MM.1S (cell line): ENCODE data around the gene ORC5.

Experiments used
- DNase-seq: peaks from one replicate; pipeline ENCODE4 v3.0.0-alpha.2; 2015
- H2AFZ ChIP-seq: fragments of 300-600 bp; sonication (generic); 2 replicates; pipeline ENCODE4 v1.6.0; 2016; ENCODE audit warnings: antibody characterized with exemption, low read length
- H3F3A ChIP-seq: fragments of 300-600 bp; sonication (generic); 2 replicates; pipeline ENCODE4 v1.6.1; 2016; ENCODE audit warnings: mild to moderate bottlenecking, antibody characterized with exemption, low read length, moderate library complexity, mixed read lengths; ENCODE audit not compliant: insufficient read depth
- H3K27ac ChIP-seq: fragments of 300-600 bp; sonication (generic); 2 replicates; pipeline ENCODE4 v1.5.1; 2016; ENCODE audit warnings: mild to moderate bottlenecking, low read length
- H3K27me3 ChIP-seq: fragments of 300-600 bp; sonication (generic); replicated peaks from 2 replicates; pipeline ENCODE4 v1.6.0; 2016; ENCODE audit warnings: low read length; ENCODE audit not compliant: insufficient read depth
- H3K36me3 ChIP-seq: fragments of 300-600 bp; sonication (generic); replicated peaks from 2 replicates; pipeline ENCODE4 v1.6.1; 2016; ENCODE audit warnings: mild to moderate bottlenecking, low read length, mixed read lengths; ENCODE audit not compliant: insufficient read depth
- H3K4me1 ChIP-seq: fragments of 300-600 bp; sonication (generic); 2 replicates; pipeline ENCODE4 v1.6.1; 2016; ENCODE audit warnings: low read length, mixed read lengths
- H3K4me2 ChIP-seq: fragments of 300-600 bp; sonication (generic); 2 replicates; pipeline ENCODE4 v1.6.0; 2016; ENCODE audit warnings: low read depth, low read length
- H3K4me3 ChIP-seq: fragments of 300-600 bp; sonication (generic); 2 replicates; pipeline ENCODE4 v1.5.1; 2016; ENCODE audit warnings: low read length, mixed read lengths
- H3K79me2 ChIP-seq: fragments of 300-600 bp; sonication (generic); 2 replicates; pipeline ENCODE4 v1.6.1; 2016; ENCODE audit warnings: mixed run types, low read length, mixed read lengths
- H3K9ac ChIP-seq: fragments of 300-600 bp; sonication (generic); 2 replicates; pipeline ENCODE4 v1.6.1; 2016; ENCODE audit warnings: low read length, mixed read lengths
- H3K9me2 ChIP-seq: fragments of 300-600 bp; sonication (generic); replicated peaks from 2 replicates; pipeline ENCODE4 v1.6.1; 2016; ENCODE audit warnings: mild to moderate bottlenecking, low read length, mixed read lengths; ENCODE audit not compliant: insufficient read depth
- H3K9me3 ChIP-seq: fragments of 300-600 bp; sonication (generic); replicated peaks from 2 replicates; pipeline ENCODE4 v1.6.1; 2016; ENCODE audit warnings: mild to moderate bottlenecking, low read length, mixed read lengths; ENCODE audit not compliant: insufficient read depth
- H4K20me1 ChIP-seq: fragments of 300-600 bp; sonication (generic); 2 replicates; pipeline ENCODE4 v1.6.1; 2016; ENCODE audit warnings: mild to moderate bottlenecking, low read length, moderate library complexity, mixed read lengths; ENCODE audit not compliant: insufficient read depth
- EZH2 ChIP-seq: fragments of 300-600 bp; sonication (generic); optimal IDR thresholded peaks from 2 replicates; pipeline ENCODE3; 2017; ENCODE audit warnings: low read depth, mild to moderate bottlenecking, antibody characterized with exemption, low read length, mixed read lengths
- EZH2phosphoT487 ChIP-seq: fragments of 300-600 bp; sonication (generic); IDR thresholded peaks from 2 replicates; pipeline ENCODE4 v1.6.1; 2018; ENCODE audit warnings: antibody characterized with exemption, low read length
- TF ChIP-seq, protein P1 (sequence below): fragments of 300-600 bp; sonication (generic); IDR thresholded peaks from 2 replicates; pipeline ENCODE4 v1.5.1; 2016; ENCODE audit warnings: antibody characterized with exemption, low read length, mixed read lengths

ORC5 gene

DNA sequence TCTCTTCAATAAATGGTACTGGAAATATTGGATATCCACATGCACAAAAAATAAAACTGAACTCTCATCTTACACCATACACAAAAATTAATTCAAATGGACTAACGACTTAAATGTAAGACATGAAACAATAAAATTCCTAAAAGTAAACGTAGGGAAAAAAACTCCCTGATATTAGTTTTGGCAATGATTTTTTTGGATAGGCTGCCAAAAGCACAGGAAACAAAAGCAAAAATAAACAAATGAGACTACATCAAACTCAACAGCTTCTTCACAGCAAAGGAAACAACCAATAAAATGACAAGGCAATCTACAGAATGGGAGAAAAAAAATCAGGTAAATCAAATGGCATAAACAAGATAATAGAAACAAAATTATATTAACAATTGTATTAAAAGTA is 65.7 kb downstream of the ORC5 start:
- Histone ChIP-seq H3F3A (no peaks in the 10 kb centered on the region), H3K9me3 (no peaks in the 10 kb centered on the region), H3K79me2 (no peaks in the 10 kb centered on the region), H2AFZ (no peak overlapping the region), H4K20me1 (no peaks in the 10 kb centered on the region), H3K4me3 (no peak overlapping the region), H3K27me3 (no peaks in the 10 kb centered on the region), H3K4me2 (no peak overlapping the region), H3K9ac (no peak overlapping the region), H3K9me2 (no peaks in the 10 kb centered on the region), H3K4me1 (no peaks in the 10 kb centered on the region), H3K36me3 (no peaks in the 10 kb centered on the region), H3K27ac (no peak overlapping the region)
- no peak for DNase-seq
- TF ChIP-seq, protein P1, sequence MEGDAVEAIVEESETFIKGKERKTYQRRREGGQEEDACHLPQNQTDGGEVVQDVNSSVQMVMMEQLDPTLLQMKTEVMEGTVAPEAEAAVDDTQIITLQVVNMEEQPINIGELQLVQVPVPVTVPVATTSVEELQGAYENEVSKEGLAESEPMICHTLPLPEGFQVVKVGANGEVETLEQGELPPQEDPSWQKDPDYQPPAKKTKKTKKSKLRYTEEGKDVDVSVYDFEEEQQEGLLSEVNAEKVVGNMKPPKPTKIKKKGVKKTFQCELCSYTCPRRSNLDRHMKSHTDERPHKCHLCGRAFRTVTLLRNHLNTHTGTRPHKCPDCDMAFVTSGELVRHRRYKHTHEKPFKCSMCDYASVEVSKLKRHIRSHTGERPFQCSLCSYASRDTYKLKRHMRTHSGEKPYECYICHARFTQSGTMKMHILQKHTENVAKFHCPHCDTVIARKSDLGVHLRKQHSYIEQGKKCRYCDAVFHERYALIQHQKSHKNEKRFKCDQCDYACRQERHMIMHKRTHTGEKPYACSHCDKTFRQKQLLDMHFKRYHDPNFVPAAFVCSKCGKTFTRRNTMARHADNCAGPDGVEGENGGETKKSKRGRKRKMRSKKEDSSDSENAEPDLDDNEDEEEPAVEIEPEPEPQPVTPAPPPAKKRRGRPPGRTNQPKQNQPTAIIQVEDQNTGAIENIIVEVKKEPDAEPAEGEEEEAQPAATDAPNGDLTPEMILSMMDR = no peak
- TF ChIP-seq EZH2phosphoT487 (no peak), EZH2 (no peak)

GRCh38 chr7:104137971-104138370 is 69.8 kb downstream of the ORC5 start:
- H3K4me2 ChIP-seq = no peak overlapping the region
- no peak for DNase-seq
- no peak overlapping the region for H3K27ac ChIP-seq
- no peaks in the 10 kb centered on the region for H3K36me3 ChIP-seq
- H2AFZ ChIP-seq = no peak overlapping the region
- H3K9me3 ChIP-seq = no peaks in the 10 kb centered on the region
- no peaks in the 10 kb centered on the region for H3K4me1 ChIP-seq
- H3F3A ChIP-seq = no peaks in the 10 kb centered on the region
- H4K20me1 ChIP-seq = no peaks in the 10 kb centered on the region
- no peak overlapping the region for H3K4me3 ChIP-seq
- H3K9ac ChIP-seq = no peak overlapping the region
- no peaks in the 10 kb centered on the region for H3K9me2 ChIP-seq
- no peak for TF ChIP-seq EZH2phosphoT487
- no peak for TF ChIP-seq EZH2
- TF ChIP-seq, protein P1 = no peak
- H3K79me2 ChIP-seq = no peaks in the 10 kb centered on the region
- H3K27me3 ChIP-seq = no peaks in the 10 kb centered on the region

DNA sequence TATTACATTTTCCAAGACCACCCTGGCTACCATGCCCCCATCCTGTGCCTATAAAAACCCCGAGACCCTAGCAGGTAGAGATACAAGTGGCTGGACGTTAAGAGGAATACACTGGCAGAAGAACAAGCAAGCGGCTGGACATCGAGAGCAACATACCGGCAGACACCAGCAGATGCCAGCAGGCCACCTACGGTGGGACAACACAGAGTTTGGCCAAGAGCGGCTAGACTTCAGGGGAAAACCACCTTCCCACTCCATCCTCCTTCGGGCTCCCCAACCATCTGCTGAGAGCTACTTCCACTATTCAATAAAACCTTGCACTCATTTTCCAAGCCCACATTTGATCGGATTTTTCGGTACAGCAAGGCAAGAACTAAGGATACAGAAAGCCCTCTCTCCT is 70.3 kb downstream of the ORC5 start:
- Histone ChIP-seq H3K9ac (no peak overlapping the region), H3K36me3 (no peaks in the 10 kb centered on the region), H3F3A (no peaks in the 10 kb centered on the region), H3K4me1 (no peaks in the 10 kb centered on the region), H3K27ac (no peak overlapping the region), H2AFZ (no peak overlapping the region), H3K27me3 (no peaks in the 10 kb centered on the region), H3K79me2 (no peaks in the 10 kb centered on the region), H3K9me2 (no peaks in the 10 kb centered on the region), H3K9me3 (no peaks in the 10 kb centered on the region), H3K4me3 (no peak overlapping the region), H3K4me2 (no peak overlapping the region), H4K20me1 (no peaks in the 10 kb centered on the region)
- no peak for DNase-seq
- TF ChIP-seq EZH2 (no peak), EZH2phosphoT487 (no peak)
- TF ChIP-seq, protein P1 = no peak

DNA sequence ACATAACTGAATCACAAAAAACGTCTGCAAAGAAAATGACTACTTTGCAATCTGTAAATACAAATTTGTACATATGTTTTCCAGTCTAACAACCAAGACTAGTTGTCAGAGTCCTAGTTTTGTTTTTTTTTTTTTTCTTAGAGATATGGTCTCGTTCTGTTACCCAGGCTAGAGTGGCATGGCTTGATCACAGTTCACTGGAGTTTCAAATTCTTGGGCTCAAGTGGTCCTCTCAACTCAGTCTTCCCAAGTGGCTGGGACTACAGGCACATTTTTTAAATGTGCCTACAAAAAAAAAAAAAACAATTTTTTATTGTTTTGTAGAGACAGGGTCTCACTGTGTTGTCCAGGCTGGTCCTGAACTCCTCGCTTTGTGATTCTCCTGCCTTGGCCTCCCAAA is 70.8 kb downstream of the ORC5 start:
- TF ChIP-seq, protein P1 = no peak
- TF ChIP-seq EZH2 (no peak), EZH2phosphoT487 (no peak)

More for the DNA sequence above, 70.8 kb downstream of the ORC5 start:
- H3K9me3 ChIP-seq = no peaks in the 10 kb centered on the region
- no peak overlapping the region for H3K27ac ChIP-seq
- no peak overlapping the region for H2AFZ ChIP-seq
- H3K27me3 ChIP-seq = no peaks in the 10 kb centered on the region
- no peaks in the 10 kb centered on the region for H3K79me2 ChIP-seq
- H3K4me3 ChIP-seq = no peak overlapping the region
- no peaks in the 10 kb centered on the region for H4K20me1 ChIP-seq
- no peak overlapping the region for H3K9ac ChIP-seq
- H3K36me3 ChIP-seq = no peaks in the 10 kb centered on the region
- DNase-seq = no peak
- no peaks in the 10 kb centered on the region for H3K4me1 ChIP-seq
- H3K4me2 ChIP-seq = no peak overlapping the region
- H3F3A ChIP-seq = no peaks in the 10 kb centered on the region
- H3K9me2 ChIP-seq = no peaks in the 10 kb centered on the region
